Fibroblast of villous mesenchyme (primary cell): Measurements from ENCODE around the gene PCDHB4. TPM values are rescaled to one million over a fixed set of nuclear protein-coding genes. Genes with fewer than 3 reads are reported as not detected.
"Not testable (repeated sequence)": the region's sequence is repeated elsewhere in the genome, so short reads cannot be mapped to it uniquely, and the experiment has no call there.

Experiments used
- DNase-seq: peaks from one replicate; pipeline ENCODE4 v3.0.0-alpha.2; 2010; ENCODE audit warnings: low read depth
- H3K4me3 ChIP-seq: 2 replicates; pipeline ENCODE4 v1.5.1; 2011; ENCODE audit warnings: low read depth, mild to moderate bottlenecking, low read length
- total RNA-seq: library from RNA; depleted of rRNA; stranded (reverse); fragments of >200 nt; gene quantifications from 2 replicates; pipeline ENCODE4 v1.2.3, GENCODE V29; 2012
- TF ChIP-seq, protein P1 (sequence below): IDR thresholded peaks from 2 replicates; pipeline ENCODE4 v1.5.1; 2012; ENCODE audit warnings: low read depth, mild to moderate bottlenecking, low read length; ENCODE audit not compliant: insufficient read depth

PCDHB4 gene
- under 0.01 TPM in 2 replicates for total RNA-seq

DNA sequence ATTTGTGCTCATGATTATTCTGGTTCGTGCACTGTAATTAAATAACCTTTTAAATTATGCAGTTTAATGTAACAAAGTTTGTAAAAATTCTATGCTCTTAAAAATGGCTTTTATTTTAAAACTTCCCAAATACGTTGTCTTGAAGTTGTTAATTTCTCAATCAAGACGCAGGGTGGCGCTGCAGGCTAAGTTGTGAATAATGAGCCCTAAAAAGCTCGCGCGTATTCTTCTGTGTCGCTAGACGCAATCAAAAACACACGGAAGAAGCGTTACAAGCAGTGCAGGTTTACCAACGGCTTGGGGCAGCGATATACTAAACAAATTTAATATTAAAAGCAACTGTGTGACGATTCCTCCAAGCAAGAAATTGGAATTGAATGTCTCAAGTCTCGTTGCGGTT lies at the start of gene PCDHB4:
Gene PCDHB4, plus strand, starts transcription at position 256 of the 400 bp plus-strand sequence. CDS start 181 bp downstream, outside the sequence.
- H3K4me3 ChIP-seq = no peak within 1 kb of the TSS
- no peak for DNase-seq
- TF ChIP-seq, protein P1, sequence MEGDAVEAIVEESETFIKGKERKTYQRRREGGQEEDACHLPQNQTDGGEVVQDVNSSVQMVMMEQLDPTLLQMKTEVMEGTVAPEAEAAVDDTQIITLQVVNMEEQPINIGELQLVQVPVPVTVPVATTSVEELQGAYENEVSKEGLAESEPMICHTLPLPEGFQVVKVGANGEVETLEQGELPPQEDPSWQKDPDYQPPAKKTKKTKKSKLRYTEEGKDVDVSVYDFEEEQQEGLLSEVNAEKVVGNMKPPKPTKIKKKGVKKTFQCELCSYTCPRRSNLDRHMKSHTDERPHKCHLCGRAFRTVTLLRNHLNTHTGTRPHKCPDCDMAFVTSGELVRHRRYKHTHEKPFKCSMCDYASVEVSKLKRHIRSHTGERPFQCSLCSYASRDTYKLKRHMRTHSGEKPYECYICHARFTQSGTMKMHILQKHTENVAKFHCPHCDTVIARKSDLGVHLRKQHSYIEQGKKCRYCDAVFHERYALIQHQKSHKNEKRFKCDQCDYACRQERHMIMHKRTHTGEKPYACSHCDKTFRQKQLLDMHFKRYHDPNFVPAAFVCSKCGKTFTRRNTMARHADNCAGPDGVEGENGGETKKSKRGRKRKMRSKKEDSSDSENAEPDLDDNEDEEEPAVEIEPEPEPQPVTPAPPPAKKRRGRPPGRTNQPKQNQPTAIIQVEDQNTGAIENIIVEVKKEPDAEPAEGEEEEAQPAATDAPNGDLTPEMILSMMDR = no peak

DNA sequence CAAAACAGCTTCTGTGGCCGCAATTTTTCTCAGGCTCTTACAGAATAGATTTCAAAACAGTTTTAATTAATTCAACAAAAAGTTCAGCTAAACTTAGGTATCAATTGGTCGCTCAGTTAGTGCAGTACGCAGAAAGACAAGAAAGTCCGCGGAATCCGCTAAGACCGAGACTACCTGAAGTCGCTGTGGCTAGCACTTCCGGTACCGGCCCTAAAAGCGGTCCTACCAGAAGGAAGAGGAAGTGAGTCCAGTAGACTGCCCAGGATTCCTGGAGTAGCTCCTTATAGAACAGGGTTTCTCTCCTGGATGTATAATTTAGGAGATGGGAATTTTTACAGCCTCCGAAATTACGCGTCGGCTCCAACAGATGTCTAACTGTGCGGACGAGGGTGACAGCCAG lies 43.8 kb upstream of the PCDHB4 start:
- DNase-seq = no peak
- peak overlapping the region; percentile 38 for H3K4me3 ChIP-seq
- TF ChIP-seq, protein P1 = no peak

DNA sequence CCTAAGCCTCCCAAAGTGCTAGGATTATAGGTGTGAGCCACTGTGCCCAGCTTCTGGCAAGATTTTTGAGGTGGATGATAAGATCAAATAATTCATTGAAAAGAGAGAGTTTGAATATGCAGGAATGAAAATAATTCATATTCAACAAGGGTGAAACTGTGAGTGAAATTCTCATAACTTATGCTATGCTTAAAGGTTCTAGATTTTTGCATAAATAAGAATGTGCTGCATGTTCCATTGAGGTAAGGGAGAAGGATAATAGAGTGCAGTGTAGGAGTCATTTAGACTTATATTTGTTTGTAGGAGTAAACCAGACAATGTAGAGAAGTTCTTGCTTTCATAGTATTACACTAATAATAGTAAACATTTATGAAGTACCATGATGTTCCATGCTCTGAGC lies 39.4 kb upstream of the PCDHB4 start:
- no peak for DNase-seq
- H3K4me3 ChIP-seq = no peak overlapping the region
- TF ChIP-seq, protein P1 = no peak

DNA sequence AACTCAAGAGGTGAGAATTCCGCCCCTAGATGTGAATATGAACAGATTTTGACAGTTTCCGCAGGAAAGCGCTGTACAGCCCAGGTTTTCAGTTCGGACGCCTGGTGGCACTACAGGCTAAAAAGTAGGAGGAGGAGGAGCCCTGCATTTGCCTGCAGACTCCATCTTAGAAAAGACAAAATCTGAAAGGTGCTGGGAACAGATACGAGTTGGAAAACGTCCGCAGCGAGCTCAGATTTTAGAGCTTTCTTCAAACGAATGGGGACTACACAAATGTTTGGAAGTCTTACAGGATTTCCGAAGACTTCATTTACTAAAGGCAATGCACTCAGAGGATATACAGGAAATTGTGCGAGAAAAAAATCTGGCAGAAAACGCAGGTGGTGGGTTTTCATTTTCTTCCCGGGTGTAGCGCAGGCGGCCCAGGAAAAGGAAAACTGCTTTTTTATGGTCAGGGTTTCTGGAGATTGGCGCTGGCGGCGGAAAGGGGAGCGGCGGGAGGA lies 37.1 kb upstream of the PCDHB4 start:
- TF ChIP-seq, protein P1 = peak; percentile 47
- DNase-seq = peak; percentile 42
- peak overlapping the region; percentile 48 for H3K4me3 ChIP-seq

DNA sequence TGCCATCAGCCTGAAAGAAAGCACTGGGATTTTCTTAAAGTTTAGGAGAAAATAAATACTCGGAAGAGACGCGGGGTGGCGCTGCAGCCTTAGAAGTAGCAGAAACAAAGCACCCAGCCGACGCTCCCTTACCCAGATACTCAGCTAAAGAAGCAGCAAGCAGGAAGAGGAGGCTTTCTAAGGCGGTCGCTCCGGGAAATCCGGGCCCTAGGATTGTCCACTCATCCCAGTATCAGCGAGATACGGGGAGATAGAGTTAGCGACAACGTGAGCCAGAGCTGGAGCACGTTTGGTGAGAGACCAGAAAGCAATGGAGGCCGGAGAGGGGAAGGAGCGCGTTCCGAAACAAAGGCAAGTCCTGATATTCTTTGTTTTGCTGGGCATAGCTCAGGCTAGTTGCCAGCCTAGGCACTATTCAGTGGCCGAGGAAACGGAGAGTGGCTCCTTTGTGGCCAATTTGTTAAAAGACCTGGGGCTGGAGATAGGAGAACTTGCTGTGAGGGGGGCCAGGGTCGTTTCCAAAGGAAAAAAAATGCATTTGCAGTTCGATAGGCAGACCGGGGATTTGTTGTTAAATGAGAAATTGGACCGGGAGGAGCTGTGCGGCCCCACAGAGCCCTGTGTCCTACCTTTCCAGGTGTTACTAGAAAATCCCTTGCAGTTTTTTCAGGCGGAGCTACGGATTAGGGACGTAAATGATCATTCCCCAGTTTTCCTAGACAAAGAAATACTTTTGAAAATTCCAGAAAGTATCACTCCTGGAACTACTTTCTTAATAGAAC lies 26.9 kb upstream of the PCDHB4 start, which contains the start of gene PCDHB2:
Gene PCDHB2, plus strand, starts transcription at position 135 of the 782 bp plus-strand sequence. Its CDS starts 176 bp downstream, at position 311.
- TF ChIP-seq, protein P1 = no peak
- peak; percentile 13 for DNase-seq
- H3K4me3 ChIP-seq = peak within 1 kb of the TSS; percentile 20

DNA sequence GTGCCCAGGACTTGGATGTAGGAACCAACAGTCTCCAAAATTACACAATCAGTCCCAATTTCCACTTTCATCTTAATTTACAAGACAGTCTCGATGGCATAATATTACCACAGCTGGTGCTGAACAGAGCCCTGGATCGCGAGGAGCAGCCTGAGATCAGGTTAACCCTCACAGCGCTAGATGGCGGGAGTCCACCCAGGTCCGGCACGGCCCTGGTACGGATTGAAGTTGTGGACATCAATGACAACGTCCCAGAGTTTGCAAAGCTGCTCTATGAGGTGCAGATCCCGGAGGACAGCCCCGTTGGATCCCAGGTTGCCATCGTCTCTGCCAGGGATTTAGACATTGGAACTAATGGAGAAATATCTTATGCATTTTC lies 26.4 kb upstream of the PCDHB4 start:
- TF ChIP-seq, protein P1 = no peak
- no peak for DNase-seq
- H3K4me3 ChIP-seq = no peak overlapping the region

DNA sequence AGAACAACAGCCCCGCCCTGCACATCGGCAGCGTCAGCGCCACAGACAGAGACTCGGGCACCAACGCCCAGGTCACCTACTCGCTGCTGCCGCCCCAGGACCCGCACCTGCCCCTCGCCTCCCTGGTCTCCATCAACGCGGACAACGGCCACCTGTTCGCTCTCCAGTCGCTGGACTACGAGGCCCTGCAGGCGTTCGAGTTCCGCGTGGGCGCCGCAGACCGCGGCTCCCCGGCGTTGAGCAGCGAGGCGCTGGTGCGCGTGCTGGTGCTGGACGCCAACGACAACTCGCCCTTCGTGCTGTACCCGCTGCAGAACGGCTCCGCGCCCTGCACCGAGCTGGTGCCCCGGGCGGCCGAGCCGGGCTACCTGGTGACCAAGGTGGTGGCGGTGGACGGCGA lies 25.4 kb upstream of the PCDHB4 start:
- not testable (repeated sequence) for DNase-seq

DNA sequence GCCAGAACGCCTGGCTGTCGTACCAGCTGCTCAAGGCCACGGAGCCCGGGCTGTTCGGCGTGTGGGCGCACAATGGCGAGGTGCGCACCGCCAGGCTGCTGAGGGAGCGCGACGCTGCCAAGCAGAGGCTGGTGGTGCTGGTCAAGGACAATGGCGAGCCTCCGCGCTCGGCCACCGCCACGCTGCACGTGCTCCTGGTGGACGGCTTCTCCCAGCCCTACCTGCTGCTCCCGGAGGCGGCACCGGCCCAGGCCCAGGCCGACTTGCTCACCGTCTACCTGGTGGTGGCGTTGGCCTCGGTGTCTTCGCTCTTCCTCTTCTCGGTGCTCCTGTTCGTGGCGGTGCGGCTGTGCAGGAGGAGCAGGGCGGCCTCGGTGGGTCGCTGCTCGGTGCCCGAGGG lies 25.0 kb upstream of the PCDHB4 start:
- not testable (repeated sequence) for DNase-seq, H3K4me3 ChIP-seq

More for the DNA sequence above, 25.4 kb upstream of the PCDHB4 start:
- H3K4me3 ChIP-seq = not testable (repeated sequence)
